Measurements from ENCODE around the gene LYPLA2.

DNA sequence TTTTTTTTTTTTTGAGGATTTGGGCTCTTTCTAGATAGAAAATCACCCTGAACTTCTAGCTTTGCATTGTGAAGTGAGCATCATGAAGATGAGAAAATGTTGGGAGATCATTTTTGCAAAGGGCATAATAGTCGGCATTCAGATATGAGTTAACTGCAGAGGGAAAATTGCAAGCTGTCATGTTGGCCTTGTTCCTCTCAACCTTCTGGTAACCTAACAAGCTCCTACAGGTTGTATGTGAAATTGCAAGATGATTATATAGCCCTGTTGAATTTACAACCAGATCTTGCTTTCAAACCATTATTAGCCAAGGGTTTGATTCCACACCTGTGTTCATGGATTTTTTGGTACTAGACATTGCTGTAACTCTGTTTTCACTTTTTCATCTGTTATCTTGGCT is 45.4 kb upstream of the LYPLA2 start:
- TF ChIP-seq, protein P1, sequence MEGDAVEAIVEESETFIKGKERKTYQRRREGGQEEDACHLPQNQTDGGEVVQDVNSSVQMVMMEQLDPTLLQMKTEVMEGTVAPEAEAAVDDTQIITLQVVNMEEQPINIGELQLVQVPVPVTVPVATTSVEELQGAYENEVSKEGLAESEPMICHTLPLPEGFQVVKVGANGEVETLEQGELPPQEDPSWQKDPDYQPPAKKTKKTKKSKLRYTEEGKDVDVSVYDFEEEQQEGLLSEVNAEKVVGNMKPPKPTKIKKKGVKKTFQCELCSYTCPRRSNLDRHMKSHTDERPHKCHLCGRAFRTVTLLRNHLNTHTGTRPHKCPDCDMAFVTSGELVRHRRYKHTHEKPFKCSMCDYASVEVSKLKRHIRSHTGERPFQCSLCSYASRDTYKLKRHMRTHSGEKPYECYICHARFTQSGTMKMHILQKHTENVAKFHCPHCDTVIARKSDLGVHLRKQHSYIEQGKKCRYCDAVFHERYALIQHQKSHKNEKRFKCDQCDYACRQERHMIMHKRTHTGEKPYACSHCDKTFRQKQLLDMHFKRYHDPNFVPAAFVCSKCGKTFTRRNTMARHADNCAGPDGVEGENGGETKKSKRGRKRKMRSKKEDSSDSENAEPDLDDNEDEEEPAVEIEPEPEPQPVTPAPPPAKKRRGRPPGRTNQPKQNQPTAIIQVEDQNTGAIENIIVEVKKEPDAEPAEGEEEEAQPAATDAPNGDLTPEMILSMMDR (IDR thresholded peaks at IDR 0.05), result peak in 1 of 5 experiments; percentile 19
- TF ChIP-seq EP300 (IDR thresholded peaks at IDR 0.05) (no peak), POLR2A (IDR thresholded peaks at IDR 0.05) (no peak)

Measured in tibial nerve (tissue), 4 donors.